Activated B cell treated with CpG ODN at 0.5 μM for 24 hours (primary cell): Measurements from ENCODE around the gene EFEMP2. TPM values are rescaled to one million over a fixed set of nuclear protein-coding genes. Genes with fewer than 3 reads are reported as not detected.

ENCODE experiments used
- ATAC-seq: fragments of 200-7000 bp; cut with Tn5 transposase; one replicate; pipeline ENCODE4 v1.10.0; 2021; ENCODE audit warnings: low read depth, mild to moderate bottlenecking, moderate library complexity
- CTCF ChIA-PET: fragments of 350-600 bp; sonication (Branson Sonifier 250); formaldehyde crosslinking; loops from one replicate; lab custom pipeline; 2021; ENCODE audit warnings: antibody characterized with exemption; lab: Charles Lee
- POLR2A ChIA-PET: fragments of 350-600 bp; sonication (Branson Sonifier 250); formaldehyde crosslinking; loops from one replicate; lab custom pipeline; 2021; ENCODE audit warnings: antibody characterized with exemption; lab: Charles Lee
- DNase-seq: peaks from one replicate; pipeline ENCODE4 v3.0.0; 2022
- H3K27ac Mint-ChIP-seq: one replicate; pipeline ENCODE4 v1.8.0; 2020; ENCODE audit warnings: mixed read lengths
- H3K27me3 Mint-ChIP-seq: one replicate; pipeline ENCODE4 v1.8.0; 2021; ENCODE audit warnings: mixed read lengths
- H3K36me3 Mint-ChIP-seq: one replicate; pipeline ENCODE4 v1.8.0; 2021; ENCODE audit warnings: low read depth, mixed read lengths
- H3K4me1 Mint-ChIP-seq: one replicate; pipeline ENCODE4 v1.8.0; 2021; ENCODE audit warnings: mixed read lengths
- H3K4me3 Mint-ChIP-seq: one replicate; pipeline ENCODE4 v1.8.0; 2020; ENCODE audit warnings: mild to moderate bottlenecking, mixed read lengths
- H3K9me3 Mint-ChIP-seq: one replicate; pipeline ENCODE4 v1.8.0; 2020; ENCODE audit warnings: mixed read lengths
- intact Hi-C: fragments of 100-400 bp; cut with micrococcal nuclease; formaldehyde crosslinking; loops from one replicate; pipeline ENCODE4 v1.15.1; 2024
- total RNA-seq: library from RNA; stranded (reverse); gene quantifications from 2 replicates; pipeline ENCODE4 v1.2.3, GENCODE V29; 2022
- TF ChIP-seq, protein P1 (sequence below): fragments of 200-600 bp; IDR thresholded peaks from one replicate; pipeline ENCODE4 v1.8.0; 2022; ENCODE audit warnings: antibody characterized with exemption, mild to moderate bottlenecking

EFEMP2 gene
- total RNA-seq, 1 donor from 2014 or later = 3.8 TPM

DNA sequence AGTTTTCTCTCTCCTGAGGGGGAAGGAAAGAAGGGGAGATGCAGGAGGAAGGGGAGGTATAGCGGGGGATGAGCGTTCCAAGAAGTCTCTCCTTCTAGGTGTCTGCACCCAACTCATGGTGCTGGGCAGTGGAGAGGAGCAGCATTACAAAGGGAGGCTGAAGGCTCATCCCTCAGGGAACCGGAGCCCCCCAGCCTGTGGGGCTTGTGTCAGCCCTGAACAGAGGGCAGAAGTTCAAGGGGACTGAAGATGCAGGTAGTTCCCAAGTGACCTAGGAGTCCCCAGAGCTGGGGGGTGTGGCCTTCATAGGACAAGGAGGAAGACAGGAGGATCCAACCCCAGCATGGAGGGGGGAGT, 44.5 kb upstream of the EFEMP2 start:
- ChIA-PET POLR2A (interaction anchor here (1.1 to 4.8 kb wide), 3 partner anchors 23 to 57 kb away, joined by 5 to 55 read pairs (median 13); partner anchors contain the start of genes CCDC85B, FIBP and MUS81), CTCF (interaction anchor here (1.3 kb wide), 1 partner anchor 27 kb away, joined by 3 read pairs; the partner anchor contains the start of gene CCDC85B)
- Mint-ChIP-seq H3K4me3 (peak overlapping the region; percentile 53), H3K4me1 (peaks cover 51% of the 10 kb centered on the region), H3K9me3 (no peaks in the 10 kb centered on the region), H3K36me3 (peaks cover 12% of the 10 kb centered on the region), H3K27me3 (no peaks in the 10 kb centered on the region), H3K27ac (no peak overlapping the region)
- no peak for ATAC-seq
- DNase-seq = no peak
- intact Hi-C loops = no loop called here
- TF ChIP-seq, protein P1, sequence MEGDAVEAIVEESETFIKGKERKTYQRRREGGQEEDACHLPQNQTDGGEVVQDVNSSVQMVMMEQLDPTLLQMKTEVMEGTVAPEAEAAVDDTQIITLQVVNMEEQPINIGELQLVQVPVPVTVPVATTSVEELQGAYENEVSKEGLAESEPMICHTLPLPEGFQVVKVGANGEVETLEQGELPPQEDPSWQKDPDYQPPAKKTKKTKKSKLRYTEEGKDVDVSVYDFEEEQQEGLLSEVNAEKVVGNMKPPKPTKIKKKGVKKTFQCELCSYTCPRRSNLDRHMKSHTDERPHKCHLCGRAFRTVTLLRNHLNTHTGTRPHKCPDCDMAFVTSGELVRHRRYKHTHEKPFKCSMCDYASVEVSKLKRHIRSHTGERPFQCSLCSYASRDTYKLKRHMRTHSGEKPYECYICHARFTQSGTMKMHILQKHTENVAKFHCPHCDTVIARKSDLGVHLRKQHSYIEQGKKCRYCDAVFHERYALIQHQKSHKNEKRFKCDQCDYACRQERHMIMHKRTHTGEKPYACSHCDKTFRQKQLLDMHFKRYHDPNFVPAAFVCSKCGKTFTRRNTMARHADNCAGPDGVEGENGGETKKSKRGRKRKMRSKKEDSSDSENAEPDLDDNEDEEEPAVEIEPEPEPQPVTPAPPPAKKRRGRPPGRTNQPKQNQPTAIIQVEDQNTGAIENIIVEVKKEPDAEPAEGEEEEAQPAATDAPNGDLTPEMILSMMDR = no peak

DNA sequence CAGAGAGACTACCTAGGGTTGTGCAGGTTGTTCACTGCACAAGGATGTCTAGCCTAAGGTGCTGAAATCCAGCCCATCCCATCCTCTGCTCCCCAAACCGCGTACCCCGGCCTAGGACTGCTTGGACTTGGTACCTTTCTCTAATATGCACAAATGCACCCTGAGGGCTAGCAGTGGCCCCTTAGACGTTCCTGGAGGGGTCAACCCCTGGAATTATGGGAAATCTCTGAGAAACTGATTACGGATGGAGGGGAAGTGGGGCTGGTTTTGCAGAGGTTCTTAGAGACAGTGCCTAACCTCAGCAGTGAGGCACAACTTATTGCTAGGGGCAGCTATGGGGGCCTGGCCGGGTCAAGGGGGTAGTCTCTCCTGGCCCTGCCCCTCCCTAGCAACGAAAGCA, 43.8 kb upstream of the EFEMP2 start:
- TF ChIP-seq, protein P1 = no peak
- Mint-ChIP-seq H3K27ac (no peak overlapping the region), H3K4me1 (peaks cover 55% of the 10 kb centered on the region), H3K36me3 (peaks cover 9% of the 10 kb centered on the region), H3K9me3 (no peaks in the 10 kb centered on the region), H3K4me3 (peak overlapping the region; percentile 53), H3K27me3 (peaks cover 3% of the 10 kb centered on the region)
- ChIA-PET CTCF (interaction anchor here (1.6 kb wide), 1 partner anchor 28 kb away, joined by 6 read pairs; the partner anchor contains the start of gene FIBP), POLR2A (interaction anchor here (1.0 to 2.3 kb wide), 2 partner anchors 27 to 46 kb away, joined by 3 to 18 read pairs; partner anchors contain the start of genes CCDC85B and FIBP)
- DNase-seq (no peak), ATAC-seq (no peak)
- intact Hi-C loops = no loop called here

DNA sequence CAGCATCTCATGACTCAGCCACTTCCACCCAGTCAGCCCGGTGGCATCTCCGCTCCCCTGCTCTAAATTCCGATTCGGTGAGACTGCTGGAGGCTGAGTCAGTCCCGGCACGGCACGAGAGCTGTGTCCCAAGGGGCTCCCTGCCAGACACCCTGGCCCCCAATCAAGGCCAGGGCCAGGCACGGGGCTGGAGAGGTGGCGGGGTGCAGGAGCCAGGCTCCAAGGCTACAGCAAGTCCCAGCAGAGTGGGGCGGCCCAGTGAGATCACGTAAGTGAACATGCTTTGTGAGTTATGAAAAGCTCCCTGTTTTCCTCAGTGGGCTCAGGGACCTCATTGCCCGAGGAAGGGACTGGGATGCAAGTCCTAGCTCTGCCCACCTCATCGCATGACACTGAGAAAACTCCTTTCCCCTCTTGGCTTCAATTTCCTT, 43.2 kb upstream of the EFEMP2 start:
- DNase-seq = no peak
- no peak overlapping the region for H3K27ac Mint-ChIP-seq
- H3K9me3 Mint-ChIP-seq = no peaks in the 10 kb centered on the region
- peaks cover 9% of the 10 kb centered on the region for H3K36me3 Mint-ChIP-seq
- POLR2A ChIA-PET = interaction anchor here (0.5 to 2.3 kb wide), 6 partner anchors 22 to 1047 kb away, joined by 3 to 18 read pairs (median 5); partner anchors contain the start of genes CCDC85B and FIBP
- no peak overlapping the region for H3K4me3 Mint-ChIP-seq
- TF ChIP-seq, protein P1 = no peak
- no peak for ATAC-seq
- CTCF ChIA-PET = interaction anchor here (1.6 kb wide), 1 partner anchor 27 kb away, joined by 6 read pairs; the partner anchor contains the start of gene FIBP
- peaks cover 3% of the 10 kb centered on the region for H3K27me3 Mint-ChIP-seq
- peaks cover 55% of the 10 kb centered on the region for H3K4me1 Mint-ChIP-seq
- intact Hi-C loops = no loop called here

GRCh38 chr11:65915101-65915820, 42.7 kb upstream of the EFEMP2 start:
- peaks cover 50% of the 10 kb centered on the region for H3K4me1 Mint-ChIP-seq
- H3K36me3 Mint-ChIP-seq = peaks cover 9% of the 10 kb centered on the region
- H3K4me3 Mint-ChIP-seq = peak overlapping the region; percentile 2
- H3K27me3 Mint-ChIP-seq = peaks cover 5% of the 10 kb centered on the region
- ChIA-PET CTCF (interaction anchor here (0.8 to 1.6 kb wide), 2 partner anchors 27 to 73 kb away, joined by 3 to 6 read pairs; partner anchors contain the start of gene FIBP), POLR2A (interaction anchor here (0.5 to 2.3 kb wide), 7 partner anchors 21 to 1048 kb away, joined by 3 to 18 read pairs (median 6); partner anchors contain the start of genes CCDC85B and FIBP)
- no peak for ATAC-seq
- intact Hi-C loops = no loop called here
- peak overlapping the region; percentile 28 for H3K27ac Mint-ChIP-seq
- H3K9me3 Mint-ChIP-seq = no peaks in the 10 kb centered on the region
- TF ChIP-seq, protein P1 = no peak
- DNase-seq = no peak

GRCh38 chr11:65912845-65913244, 40.2 kb upstream of the EFEMP2 start:
- ChIA-PET POLR2A (interaction anchor here (0.7 kb wide), 1 partner anchor 49 kb away, joined by 3 read pairs; no protein-coding TSS in a partner anchor), CTCF (no interaction called here)
- Mint-ChIP-seq H3K9me3 (no peaks in the 10 kb centered on the region), H3K27ac (no peak overlapping the region), H3K4me1 (peaks cover 43% of the 10 kb centered on the region), H3K4me3 (no peak overlapping the region), H3K36me3 (peaks cover 5% of the 10 kb centered on the region), H3K27me3 (peaks cover 15% of the 10 kb centered on the region)
- ATAC-seq (no peak), DNase-seq (no peak)
- intact Hi-C loops = no loop called here
- TF ChIP-seq, protein P1 = no peak
